Spleen (tissue), 11 donors: ENCODE results near the gene DDR1. TPM values are rescaled to one million over a fixed set of nuclear protein-coding genes. Genes with fewer than 3 reads are reported as not detected.
"Not testable (repeated sequence)": the region's sequence is repeated elsewhere in the genome, so short reads cannot be mapped to it uniquely, and the experiment has no call there.

Source experiments
- DNase-seq: peaks from one replicate; pipeline ENCODE4 v3.0.0-alpha.2; 2020
- H3K27ac ChIP-seq, 8 donors: fragments of 200-600 bp; sonication (generic) in 7 of 8; 1 replicate in 4 of 8; 2 replicates in 4 of 8; pipeline versions ENCODE4 v1.5.0 to v1.8.0; 2016 to 2021; ENCODE audit warnings: inconsistent platforms in 4 of 8, mild to moderate bottlenecking in 4 of 8, moderate library complexity in 1 of 8
- H3K27me3 ChIP-seq, 7 donors: fragments of 200-600 bp; sonication (generic) in 6 of 7; replicated peaks in 1 of 7; 1 replicate in 4 of 7; 2 replicates in 3 of 7; pipeline versions ENCODE4 v1.5.0 to v1.8.0; 2016 to 2021; ENCODE audit warnings: inconsistent platforms in 3 of 7, mild to moderate bottlenecking in 1 of 7
- H3K36me3 ChIP-seq, 6 donors: fragments of 200-600 bp; sonication (generic) in 5 of 6; 1 replicate in 4 of 6; 2 replicates in 2 of 6; pipeline versions ENCODE4 v1.5.0 to v1.8.0; 2016 to 2021; ENCODE audit warnings: inconsistent platforms in 2 of 6
- H3K4me1 ChIP-seq, 6 donors: fragments of 200-600 bp; sonication (generic) in 5 of 6; 1 replicate in 3 of 6; 2 replicates in 3 of 6; pipeline versions ENCODE4 v1.5.0 to v1.8.0; 2016 to 2021; ENCODE audit warnings: inconsistent platforms in 3 of 6
- H3K4me3 ChIP-seq, 8 donors: fragments of 200-600 bp; sonication (generic) in 7 of 8; 1 replicate in 4 of 8; 2 replicates in 4 of 8; pipeline versions ENCODE4 v1.5.0 to v1.8.0; 2016 to 2021; ENCODE audit warnings: inconsistent platforms in 4 of 8, mild to moderate bottlenecking in 4 of 8, moderate library complexity in 2 of 8
- H3K9me3 ChIP-seq, 8 donors: fragments of 200-600 bp; sonication (generic) in 7 of 8; 1 replicate in 4 of 8; 2 replicates in 4 of 8; pipeline versions ENCODE4 v1.5.0 to v1.8.0; 2016 to 2021; ENCODE audit warnings: inconsistent platforms in 4 of 8
- CTCF ChIP-seq, 11 experiments: fragments of 200-600 bp in 7 of 11; fragments of 450-650 bp in 4 of 11; sonication (generic) in 4 of 11; IDR thresholded peaks in 8 of 11; conservative IDR thresholded peaks in 3 of 11; 1 replicate in 7 of 11; 2 replicates in 4 of 11; pipeline versions ENCODE4 v1.4.0 to v1.8.0; 2016 to 2021; ENCODE audit warnings: antibody characterized with exemption in 11 of 11, inconsistent platforms in 4 of 11, mild to moderate bottlenecking in 1 of 11
- POLR2A ChIP-seq, 3 donors: fragments of 450-650 bp; IDR thresholded peaks; one replicate each; pipeline ENCODE4 v1.5.1; 2017; ENCODE audit warnings: antibody characterized with exemption in 3 of 3, mild to moderate bottlenecking in 1 of 3
- POLR2AphosphoS5 ChIP-seq, 3 donors: sonication (generic); formaldehyde crosslinking; IDR thresholded peaks; one replicate each; pipeline ENCODE4 v1.5.1; 2017; ENCODE audit warnings: antibody characterized with exemption in 3 of 3
- whole genome bisulfite sequencing, 5 donors: extraction: QIAGEN DNeasy Blood & Tissue Kit in 3 of 5; methylation state at CpG; one replicate each; pipeline versions ENCODE4 v1.1.5 to v1.1.7; 2013 to 2018; 5-methylcytosine and 5-hydroxymethylcytosine counted together
- intact Hi-C: fragments of 100-400 bp; cut with DNase I; formaldehyde crosslinking; loops from one replicate; pipeline ENCODE4 v1.15.0; 2023; ENCODE audit warnings: low total_unique reads
- polyA plus RNA-seq, 3 donors: library from polyadenylated mRNA; stranded (reverse); fragments of 200-250 nt; gene quantifications; one replicate each; pipeline ENCODE4 v1.2.1, GENCODE V29; 2013
- total RNA-seq, 7 donors: library from RNA; depleted of rRNA in 3 of 7; stranded (reverse); fragments of >200 nt in 3 of 7; fragmentation: NEBNext Ultra II Directional in 4 of 7; extraction: Animal tissue kit (Norgen Biotek cat#: 25700) in 4 of 7; gene quantifications; one replicate each; pipeline versions ENCODE4 v1.1.0 to v1.2.1, GENCODE V29; 2016 to 2021
- donor health status: healthy with polysubstance abuse.
- donor health status: DM: no; HTN: no; CAD: no; lungs with moderate emphysema.
- donor health status: DM: no; HTN: no; CAD: no.
- donor health status: Bipolar disorder and iron deficiency.
- donor health status: healthy.
- donor health status: DM: no; HTN: no; CAD: no.
- donor health status: DM: yes; HTN: yes; CAD: no.

Gene DDR1
- total and polyA plus RNA-seq, 10 donors: 5.0 to 37.1 (median 17.4) TPM

DNA sequence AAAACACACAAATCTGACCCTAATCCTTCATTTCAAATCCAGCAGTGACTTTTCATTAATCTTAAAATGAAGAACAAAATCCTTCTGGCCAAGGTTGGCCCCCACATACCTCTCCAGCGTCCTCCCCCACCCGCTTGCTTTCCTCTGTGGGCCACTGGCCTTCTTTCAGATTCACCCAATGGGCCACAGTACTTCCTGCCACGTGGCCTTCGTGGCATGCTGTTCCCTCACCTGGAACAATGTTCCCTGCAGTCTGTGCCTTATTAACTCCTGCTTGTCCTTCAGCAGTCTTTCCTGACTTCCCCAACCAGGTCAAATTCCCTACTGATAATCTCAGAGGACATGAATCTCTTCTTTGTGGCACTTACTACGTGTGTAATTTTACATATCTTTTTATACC, 18.4 kb downstream of the DDR1 start:
- Histone ChIP-seq H3K4me3 (no peak overlapping the region), H3K9me3 (no peaks in the 10 kb centered on the region), H3K36me3 (peaks cover 0 to 24% (median 19%) of the 10 kb centered on the region in 6 donors), H3K27me3 (no peaks in the 10 kb centered on the region), H3K4me1 (peaks cover 4 to 28% (median 10%) of the 10 kb centered on the region in 6 donors), H3K27ac (peak overlapping the region in 1 of 8 donors; percentile 8)
- no peak for DNase-seq
- intact Hi-C loops: no loop called here
- 32 to 40% (median 36%) methylated on average over 5 of the region's 5 CpGs for WGBS, 5 donors
- TF ChIP-seq CTCF (IDR thresholded peaks at IDR 0.05 in 8 of 11, conservative IDR thresholded peaks at IDR 0.05 in 3 of 11) (no peak), POLR2AphosphoS5 (IDR thresholded peaks at IDR 0.05) (no peak), POLR2A (IDR thresholded peaks at IDR 0.05) (no peak)

GRCh38 chr6:30903236-30903635, 18.9 kb downstream of the DDR1 start:
- H3K36me3 ChIP-seq: peaks cover 0 to 19% (median 13%) of the 10 kb centered on the region in 6 donors
- WGBS, 5 donors: 68 to 78% (median 70%) methylated on average over 4 of the region's 4 CpGs
- peak overlapping the region in 1 of 8 donors; percentile 8 for H3K27ac ChIP-seq
- intact Hi-C loops: no loop called here
- H3K27me3 ChIP-seq: no peaks in the 10 kb centered on the region
- H3K4me1 ChIP-seq: peaks cover 4 to 31% (median 11%) of the 10 kb centered on the region in 6 donors
- no peaks in the 10 kb centered on the region for H3K9me3 ChIP-seq
- TF ChIP-seq POLR2AphosphoS5 (IDR thresholded peaks at IDR 0.05) (no peak), CTCF (IDR thresholded peaks at IDR 0.05 in 8 of 11, conservative IDR thresholded peaks at IDR 0.05 in 3 of 11) (no peak), POLR2A (IDR thresholded peaks at IDR 0.05) (no peak)
- no peak overlapping the region for H3K4me3 ChIP-seq
- no peak for DNase-seq

DNA sequence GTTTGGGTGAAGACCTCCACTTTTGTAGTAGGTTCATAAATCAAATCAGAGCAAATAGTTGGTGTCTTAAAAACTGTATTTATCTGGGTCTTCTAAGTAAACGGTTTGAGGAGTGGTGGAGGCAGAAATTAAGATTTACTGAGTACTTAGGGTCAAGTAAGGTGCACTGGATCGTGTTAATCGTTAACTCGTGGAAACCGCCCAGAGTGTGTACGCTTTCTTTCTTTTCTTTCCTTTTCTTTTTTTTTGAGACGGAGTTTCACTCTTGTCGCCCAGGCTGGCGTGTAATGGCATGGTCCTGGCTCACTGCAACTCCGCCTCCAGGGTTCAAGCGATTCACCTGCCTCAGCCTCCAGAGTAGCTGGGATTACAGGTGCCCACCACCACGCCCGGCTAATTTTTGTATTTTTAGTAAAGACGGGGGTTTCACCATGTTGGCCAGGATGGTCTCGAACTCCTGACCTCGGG, 23.0 kb downstream of the DDR1 start:
- intact Hi-C loops, H3K27me3 ChIP-seq, DNase-seq, H3K9me3 ChIP-seq: not testable (repeated sequence)
- peak overlapping the region; percentile 87 to 98 (median 92) for H3K4me3 ChIP-seq
- peak overlapping the region in 6 of 8 donors; percentile 29 to 78 (median 59) for H3K27ac ChIP-seq
- H3K4me1 ChIP-seq: peaks cover 10 to 49% (median 23%) of the 10 kb centered on the region in 6 donors
- peaks cover 0 to 30% (median 26%) of the 10 kb centered on the region in 6 donors for H3K36me3 ChIP-seq
- WGBS, 5 donors: 48 to 68% (median 51%) methylated on average over 13 to 16 of the region's 16 CpGs

DNA sequence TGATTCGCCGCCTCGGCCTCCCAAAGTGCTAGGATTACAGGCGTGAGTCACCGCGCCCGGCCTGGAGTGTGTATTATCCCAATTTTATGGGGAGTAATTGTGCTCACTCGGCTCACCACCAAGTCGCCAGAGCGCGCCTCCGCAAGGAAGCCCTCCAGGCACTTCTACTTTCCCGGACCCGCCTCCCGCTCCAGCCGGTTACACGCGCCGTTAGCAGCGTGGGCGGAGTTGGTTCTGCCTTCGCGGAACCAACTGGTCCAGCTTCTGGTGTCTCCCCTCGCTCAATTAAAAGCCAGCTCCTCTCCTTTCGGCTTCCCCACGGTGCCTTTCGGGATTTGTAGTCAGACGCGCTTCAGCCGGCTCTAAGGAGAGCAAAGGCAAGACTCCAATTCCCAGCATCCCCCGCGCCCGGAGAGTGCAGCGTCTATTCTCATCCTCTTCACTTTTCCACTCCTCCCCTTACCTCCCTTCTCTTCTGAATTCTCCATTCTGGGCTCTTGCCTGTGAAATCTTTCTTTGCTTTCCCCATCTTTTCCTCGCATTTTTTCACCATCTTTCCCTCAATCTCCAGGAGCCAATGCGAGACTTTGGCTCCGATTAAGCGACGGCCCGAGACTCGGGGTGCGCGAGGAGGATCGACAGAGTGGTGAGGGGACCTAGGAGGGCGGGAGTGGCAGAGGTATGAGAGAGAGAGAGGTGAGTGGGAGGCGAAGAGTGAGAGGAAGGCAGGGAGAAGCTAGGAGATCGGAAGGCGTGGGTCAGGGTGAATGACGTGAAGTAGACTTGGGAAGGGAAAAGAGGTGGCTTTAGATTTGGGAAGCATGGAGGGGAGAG, 23.7 kb downstream of the DDR1 start, which contains the start of gene GTF2H4:
Gene GTF2H4, plus strand, starts transcription at position 450 of the 834 bp plus-strand sequence.
- WGBS, 5 donors: 1 to 2% (median 1%) methylated on average over 37 to 49 of the region's 49 CpGs
- Histone ChIP-seq H3K36me3 (peaks cover 0 to 35% (median 26%) of the 10 kb centered on the region in 6 donors), H3K4me3 (peak within 1 kb of the TSS; percentile 87 to 98 (median 92)), H3K27ac (peak within 1 kb of the TSS in 7 of 8 donors; percentile 29 to 78 (median 51)), H3K9me3 (no peaks in the 10 kb centered on the region), H3K27me3 (no peaks in the 10 kb centered on the region), H3K4me1 (peaks cover 10 to 46% (median 20%) of the 10 kb centered on the region in 6 donors)
- intact Hi-C loops: no loop called here
- DNase-seq: peak; percentile 99
- no peak for TF ChIP-seq CTCF (IDR thresholded peaks at IDR 0.05 in 8 of 11, conservative IDR thresholded peaks at IDR 0.05 in 3 of 11)
- peak; percentile 82 to 87 (median 83) for TF ChIP-seq POLR2AphosphoS5 (IDR thresholded peaks at IDR 0.05)
- TF ChIP-seq POLR2A (IDR thresholded peaks at IDR 0.05): no peak
